Measurements from ENCODE around the gene DOK3. TPM values are rescaled to one million over a fixed set of nuclear protein-coding genes. Genes with fewer than 3 reads are reported as not detected.
"Not testable (repeated sequence)": the region's sequence is repeated elsewhere in the genome, so short reads cannot be mapped to it uniquely, and the experiment has no call there.

DOK3 gene
- total RNA-seq, 4 donors from 2014 or later = 2.1 to 52.0 (median 5.5) TPM

DNA sequence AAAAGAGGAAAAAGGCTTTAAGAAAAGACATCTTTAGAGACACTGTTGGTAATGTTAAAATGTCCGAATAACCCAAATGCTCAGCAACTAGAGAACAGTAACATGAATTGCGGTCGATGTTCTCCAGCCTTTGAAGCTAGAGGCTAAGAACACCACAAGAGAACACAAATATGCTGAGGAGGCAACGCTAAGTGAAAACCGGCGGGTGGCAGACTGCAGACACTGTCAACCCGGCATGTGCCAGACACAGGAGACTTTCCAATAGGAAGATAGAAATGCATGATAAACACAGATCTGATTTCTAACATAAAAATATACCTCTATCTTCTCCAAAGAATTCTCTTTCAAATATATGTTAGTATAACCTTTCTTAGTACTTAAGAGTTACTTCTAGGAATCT lies 25.5 kb upstream of the DOK3 start:
- H3K36me3 ChIP-seq = peaks cover 0 to 78% (median 0%) of the 10 kb centered on the region in 3 donors
- no peak overlapping the region for H3K27ac ChIP-seq
- no peak overlapping the region for H3K4me3 ChIP-seq
- H3K9me3 ChIP-seq = no peaks in the 10 kb centered on the region
- H3K27me3 ChIP-seq = no peaks in the 10 kb centered on the region
- no peak for DNase-seq
- H3K4me1 ChIP-seq = peaks cover 0 to 22% (median 0%) of the 10 kb centered on the region in 4 donors
- TF ChIP-seq POLR2A (IDR thresholded peaks at IDR 0.05) = no peak
- TF ChIP-seq, protein P1, sequence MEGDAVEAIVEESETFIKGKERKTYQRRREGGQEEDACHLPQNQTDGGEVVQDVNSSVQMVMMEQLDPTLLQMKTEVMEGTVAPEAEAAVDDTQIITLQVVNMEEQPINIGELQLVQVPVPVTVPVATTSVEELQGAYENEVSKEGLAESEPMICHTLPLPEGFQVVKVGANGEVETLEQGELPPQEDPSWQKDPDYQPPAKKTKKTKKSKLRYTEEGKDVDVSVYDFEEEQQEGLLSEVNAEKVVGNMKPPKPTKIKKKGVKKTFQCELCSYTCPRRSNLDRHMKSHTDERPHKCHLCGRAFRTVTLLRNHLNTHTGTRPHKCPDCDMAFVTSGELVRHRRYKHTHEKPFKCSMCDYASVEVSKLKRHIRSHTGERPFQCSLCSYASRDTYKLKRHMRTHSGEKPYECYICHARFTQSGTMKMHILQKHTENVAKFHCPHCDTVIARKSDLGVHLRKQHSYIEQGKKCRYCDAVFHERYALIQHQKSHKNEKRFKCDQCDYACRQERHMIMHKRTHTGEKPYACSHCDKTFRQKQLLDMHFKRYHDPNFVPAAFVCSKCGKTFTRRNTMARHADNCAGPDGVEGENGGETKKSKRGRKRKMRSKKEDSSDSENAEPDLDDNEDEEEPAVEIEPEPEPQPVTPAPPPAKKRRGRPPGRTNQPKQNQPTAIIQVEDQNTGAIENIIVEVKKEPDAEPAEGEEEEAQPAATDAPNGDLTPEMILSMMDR (IDR thresholded peaks at IDR 0.05) = no peak

DNA sequence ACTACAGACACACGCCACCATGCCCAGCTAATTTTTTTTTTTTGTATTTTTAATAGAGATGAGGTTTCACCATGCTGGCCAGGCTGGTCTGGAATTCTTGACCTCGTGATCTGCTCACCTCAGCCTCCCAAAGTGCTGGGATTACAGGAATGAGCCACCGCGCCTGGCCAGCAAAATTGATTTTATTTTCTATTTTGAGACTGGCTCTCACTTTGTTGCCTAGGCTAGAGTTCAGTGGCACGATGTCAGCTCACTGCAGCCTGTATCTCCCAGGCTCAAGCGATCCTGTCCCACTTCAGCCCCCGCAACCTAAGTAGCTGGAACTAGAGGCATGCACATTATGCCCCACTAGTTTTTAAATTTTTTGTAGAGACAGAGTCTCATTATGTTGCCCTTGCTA lies 24.8 kb upstream of the DOK3 start:
- not testable (repeated sequence) for H3K4me3 ChIP-seq, DNase-seq, H3K9me3 ChIP-seq, H3K27ac ChIP-seq, H3K27me3 ChIP-seq
- peaks cover 0 to 85% (median 0%) of the 10 kb centered on the region in 3 donors for H3K36me3 ChIP-seq
- peaks cover 0 to 22% (median 0%) of the 10 kb centered on the region in 4 donors for H3K4me1 ChIP-seq

DNA sequence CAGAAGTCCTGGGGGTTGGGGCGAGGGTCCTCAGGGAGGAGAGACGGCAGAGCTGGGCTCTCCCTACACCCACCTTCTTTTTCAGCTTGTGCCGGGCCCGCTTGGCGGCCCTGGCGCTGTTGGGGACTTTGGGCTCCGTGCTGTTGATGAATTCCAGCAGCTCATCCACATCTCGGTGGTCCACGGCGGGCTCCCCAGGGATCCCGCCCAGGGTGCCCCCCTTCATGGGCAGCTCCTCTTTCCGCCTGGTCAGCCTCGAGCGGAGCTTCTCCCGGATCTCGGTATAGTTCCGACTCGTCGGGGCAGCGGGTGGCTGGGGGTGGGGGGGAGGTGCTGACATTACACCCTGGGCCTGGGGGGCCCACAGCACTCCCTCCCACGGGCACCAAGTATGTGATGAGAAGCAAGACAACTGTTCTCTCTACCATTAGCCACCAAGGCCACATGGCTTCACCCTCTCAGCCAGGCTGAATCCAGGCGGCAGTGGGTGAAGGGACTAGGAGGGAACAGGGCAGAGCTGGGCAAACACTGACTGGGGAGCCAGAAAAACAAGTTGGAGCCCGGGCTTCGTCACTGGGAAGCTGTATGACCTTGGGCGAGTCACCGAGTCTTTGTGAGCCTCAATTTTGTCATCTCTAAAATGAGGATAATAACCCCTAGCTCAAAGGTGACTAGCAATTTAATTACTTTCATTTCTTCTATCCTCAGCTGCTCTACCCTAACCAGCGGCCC lies 21.7 kb upstream of the DOK3 start:
- H3K36me3 ChIP-seq = peaks cover 0 to 88% (median 0%) of the 10 kb centered on the region in 3 donors
- TF ChIP-seq POLR2A (IDR thresholded peaks at IDR 0.05) = no peak
- H3K9me3 ChIP-seq = no peaks in the 10 kb centered on the region
- no peak overlapping the region for H3K4me3 ChIP-seq
- no peaks in the 10 kb centered on the region for H3K4me1 ChIP-seq
- no peak overlapping the region for H3K27ac ChIP-seq
- no peaks in the 10 kb centered on the region for H3K27me3 ChIP-seq
- no peak for DNase-seq

DNA sequence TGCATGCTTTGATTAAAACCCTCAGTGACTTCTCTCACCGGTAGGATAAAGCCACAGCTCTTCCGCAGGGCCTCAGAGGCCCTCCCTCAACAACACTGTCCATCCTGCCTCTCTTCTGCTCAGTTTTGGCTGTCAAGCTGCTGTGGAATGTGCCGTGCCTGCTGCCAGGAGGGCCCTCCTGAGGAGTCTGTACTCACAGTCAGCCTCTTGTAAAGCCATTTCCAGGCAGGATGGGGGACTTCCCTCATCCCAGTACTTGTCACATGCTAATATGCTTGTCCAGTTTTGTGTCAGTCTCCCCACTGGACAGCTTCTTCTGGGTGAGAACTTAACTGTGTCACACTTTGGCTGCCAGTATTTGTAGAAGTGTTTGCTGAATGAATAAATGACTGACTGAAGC lies 21.0 kb upstream of the DOK3 start:
- no peak for TF ChIP-seq POLR2A (IDR thresholded peaks at IDR 0.05)
- TF ChIP-seq, protein P1 (IDR thresholded peaks at IDR 0.05) = no peak
- Histone ChIP-seq H3K4me1 (no peaks in the 10 kb centered on the region), H3K9me3 (no peaks in the 10 kb centered on the region), H3K27ac (no peak overlapping the region), H3K4me3 (no peak overlapping the region), H3K27me3 (no peaks in the 10 kb centered on the region), H3K36me3 (peaks cover 0 to 88% (median 0%) of the 10 kb centered on the region in 3 donors)
- no peak for DNase-seq

DNA sequence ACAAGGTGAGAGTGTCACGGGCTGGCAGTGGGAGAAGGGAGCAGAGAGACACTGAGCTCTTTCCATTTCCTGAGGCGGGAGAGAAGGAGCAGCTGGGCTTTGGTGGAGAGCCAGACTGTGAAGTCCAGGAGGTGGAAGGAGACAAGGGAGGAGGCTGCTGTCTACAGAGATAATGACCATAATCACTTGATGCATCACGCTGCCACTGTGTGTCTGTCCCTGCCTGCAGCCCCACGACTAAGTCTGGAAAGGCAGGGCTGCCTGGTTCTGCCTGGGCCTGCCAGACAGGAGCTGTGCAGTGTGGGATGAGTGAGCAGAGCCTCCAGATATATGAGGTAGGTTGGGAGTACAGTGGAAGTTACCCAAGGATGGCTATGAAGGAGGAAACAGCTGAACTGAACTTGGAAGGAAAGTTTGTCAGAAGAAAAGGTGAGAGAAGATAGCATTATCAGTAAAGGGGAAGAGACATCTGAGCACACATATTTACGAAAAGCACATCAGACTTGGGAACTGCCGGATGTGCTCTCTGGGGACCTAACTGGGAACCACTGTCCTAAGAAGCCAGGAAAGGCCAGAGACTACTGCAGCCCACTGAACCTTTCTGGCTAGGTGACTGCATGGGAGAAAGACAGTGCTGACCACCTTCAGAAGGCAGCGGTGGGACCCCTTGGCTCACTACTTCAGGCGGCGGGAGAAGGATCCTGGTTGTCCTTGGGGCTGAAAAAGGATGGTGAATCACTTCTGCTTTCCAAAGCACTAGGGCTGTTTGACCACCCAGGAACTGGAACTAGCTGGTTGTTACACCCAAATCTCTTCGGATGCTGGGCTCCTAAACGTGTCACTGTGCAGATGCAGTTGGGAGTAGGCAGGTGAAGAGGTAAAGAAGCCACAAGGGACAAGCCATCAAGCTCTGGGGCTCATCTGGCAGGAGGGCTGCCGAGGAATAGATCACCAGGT lies 19.9 kb upstream of the DOK3 start:
- Histone ChIP-seq H3K27me3 (no peaks in the 10 kb centered on the region), H3K27ac (no peak overlapping the region)

DNA sequence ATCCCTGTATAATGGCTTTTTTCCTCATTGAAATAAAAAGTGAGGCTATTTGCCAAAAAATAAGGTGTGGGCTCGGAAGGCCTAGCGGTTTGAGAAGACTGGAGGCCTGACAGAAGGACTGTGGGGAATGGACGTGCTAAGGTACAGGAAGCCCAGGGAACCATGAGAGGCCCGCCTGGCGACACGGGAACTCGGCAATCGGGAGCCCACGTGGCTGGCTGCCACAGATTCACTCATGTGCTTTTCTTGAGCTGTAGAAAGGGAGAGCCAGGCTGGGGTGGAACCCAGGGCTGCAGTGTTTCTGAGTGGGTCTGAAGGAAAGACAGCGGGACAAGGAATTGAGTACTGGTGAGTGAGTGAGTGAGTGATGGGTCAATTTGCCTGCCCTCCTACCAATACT lies 19.0 kb upstream of the DOK3 start:
- Histone ChIP-seq H3K36me3 (peaks cover 0 to 91% (median 0%) of the 10 kb centered on the region in 3 donors), H3K9me3 (no peaks in the 10 kb centered on the region), H3K4me1 (no peaks in the 10 kb centered on the region), H3K27me3 (no peaks in the 10 kb centered on the region), H3K27ac (no peak overlapping the region), H3K4me3 (no peak overlapping the region)
- no peak for DNase-seq
- no peak for TF ChIP-seq POLR2A (IDR thresholded peaks at IDR 0.05)
- TF ChIP-seq, protein P1 (IDR thresholded peaks at IDR 0.05) = no peak

More for the DNA sequence above, 19.9 kb upstream of the DOK3 start:
- Histone ChIP-seq H3K4me3 (no peak overlapping the region), H3K9me3 (no peaks in the 10 kb centered on the region), H3K36me3 (peaks cover 0 to 89% (median 0%) of the 10 kb centered on the region in 3 donors), H3K4me1 (no peaks in the 10 kb centered on the region)
- TF ChIP-seq, protein P1 (IDR thresholded peaks at IDR 0.05) = no peak
- no peak for TF ChIP-seq POLR2A (IDR thresholded peaks at IDR 0.05)
- DNase-seq = no peak
